ENCODE results near the gene LUZP4. TPM values are rescaled to one million over a fixed set of nuclear protein-coding genes. Genes with fewer than 3 reads are reported as not detected.

Gene LUZP4
- total and polyA plus RNA-seq, 8 donors, result not detected

GRCh38 chrX:115259238-115259875 is 30.2 kb upstream of the LUZP4 start:
- no peaks in the 10 kb centered on the region for H3K9me3 ChIP-seq
- H3K27me3 ChIP-seq, result no peaks in the 10 kb centered on the region
- no peak for TF ChIP-seq CTCF (IDR thresholded peaks at IDR 0.05)
- TF ChIP-seq EP300 (IDR thresholded peaks at IDR 0.05), result no peak
- no peak for TF ChIP-seq POLR2AphosphoS5 (IDR thresholded peaks at IDR 0.05)
- no peak for TF ChIP-seq POLR2A (IDR thresholded peaks at IDR 0.05)
- no peaks in the 10 kb centered on the region for H3K36me3 ChIP-seq
- no peak overlapping the region for H3K27ac ChIP-seq
- no peaks in the 10 kb centered on the region for H3K4me1 ChIP-seq
- no peak for DNase-seq
- no peak overlapping the region for H3K4me3 ChIP-seq
- intact Hi-C loops (cut with DNase I; ENCODE audit: low total_unique reads), result no loop called here
- WGBS, 5 donors, result 54 to 72% (median 61%) methylated on average over 3 of the region's 3 CpGs

- no peaks in the 10 kb centered on the region for H3K4me1 ChIP-seq
- no peak overlapping the region for H3K27ac ChIP-seq
- DNase-seq, result no peak
- H3K36me3 ChIP-seq, result no peaks in the 10 kb centered on the region
- no peak for TF ChIP-seq CTCF (IDR thresholded peaks at IDR 0.05)
- TF ChIP-seq POLR2AphosphoS5 (IDR thresholded peaks at IDR 0.05), result no peak
- TF ChIP-seq EP300 (IDR thresholded peaks at IDR 0.05), result no peak
- TF ChIP-seq POLR2A (IDR thresholded peaks at IDR 0.05), result no peak
- H3K9me3 ChIP-seq, result no peaks in the 10 kb centered on the region
- no peak overlapping the region for H3K4me3 ChIP-seq
- intact Hi-C loops (cut with DNase I; ENCODE audit: low total_unique reads), result no loop called here
- 94 to 98% (median 97%) methylated on average over 3 of the region's 3 CpGs for WGBS, 5 donors
- no peaks in the 10 kb centered on the region for H3K27me3 ChIP-seq
These were observed 29.2 kb upstream of the LUZP4 start for GRCh38 chrX:115260330-115260729.

GRCh38 chrX:115261148-115261547 is 28.4 kb upstream of the LUZP4 start:
- TF ChIP-seq POLR2A (IDR thresholded peaks at IDR 0.05) (no peak), EP300 (IDR thresholded peaks at IDR 0.05) (no peak), CTCF (IDR thresholded peaks at IDR 0.05) (no peak), POLR2AphosphoS5 (IDR thresholded peaks at IDR 0.05) (no peak)
- Histone ChIP-seq H3K9me3 (no peaks in the 10 kb centered on the region), H3K27ac (no peak overlapping the region), H3K4me3 (no peak overlapping the region), H3K4me1 (no peaks in the 10 kb centered on the region), H3K36me3 (no peaks in the 10 kb centered on the region), H3K27me3 (no peaks in the 10 kb centered on the region)
- intact Hi-C loops (cut with DNase I; ENCODE audit: low total_unique reads), result no loop called here
- no peak for DNase-seq
- WGBS, 5 donors, result 55 to 85% (median 61%) methylated on average over 2 of the region's 2 CpGs

- Histone ChIP-seq H3K27ac (no peak overlapping the region), H3K4me3 (no peak overlapping the region), H3K36me3 (no peaks in the 10 kb centered on the region), H3K9me3 (no peaks in the 10 kb centered on the region), H3K4me1 (no peaks in the 10 kb centered on the region), H3K27me3 (no peaks in the 10 kb centered on the region)
- WGBS, 5 donors, result 63 to 80% (median 73%) methylated on average over 2 of the region's 2 CpGs
- no peak for DNase-seq
- intact Hi-C loops (cut with DNase I; ENCODE audit: low total_unique reads), result no loop called here
- no peak for TF ChIP-seq POLR2AphosphoS5 (IDR thresholded peaks at IDR 0.05)
- TF ChIP-seq CTCF (IDR thresholded peaks at IDR 0.05), result no peak
- no peak for TF ChIP-seq POLR2A (IDR thresholded peaks at IDR 0.05)
- TF ChIP-seq EP300 (IDR thresholded peaks at IDR 0.05), result no peak
These were observed 25.5 kb upstream of the LUZP4 start for GRCh38 chrX:115264009-115264408.

Measured in stomach (tissue), 9 donors.